ENCODE measurements around the gene BMP6. TPM values are rescaled to one million over a fixed set of nuclear protein-coding genes. Genes with fewer than 3 reads are reported as not detected.

The BMP6 gene
- total and polyA plus RNA-seq, 2 donors (not counting 3 experiments of a cell fraction or from before 2014, with no cell fraction given), result 221 to 276 TPM

DNA sequence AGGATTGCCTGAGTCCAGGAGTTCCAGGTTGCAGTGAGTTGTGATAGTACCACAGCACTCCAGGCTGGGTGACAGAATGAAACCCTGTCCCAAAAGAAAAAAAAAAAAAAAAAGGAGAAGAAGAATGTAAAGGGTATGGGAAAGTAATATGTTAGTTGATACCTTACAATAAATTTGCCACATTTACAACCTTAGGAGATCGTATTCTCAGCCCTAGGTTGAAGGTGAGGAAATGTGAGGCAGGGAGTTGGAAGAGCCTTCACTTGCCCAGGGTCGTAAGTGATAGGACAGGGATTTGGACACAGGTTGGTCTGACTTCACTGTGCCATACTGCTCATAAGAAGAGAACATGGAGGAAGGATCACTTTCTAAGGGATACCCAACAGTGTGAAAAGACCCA lies 68.6 kb downstream of the BMP6 start:
- peaks cover 20% of the 10 kb centered on the region for H4K20me1 ChIP-seq (replicated peaks; ENCODE audit: control insufficient read depth, extremely low read depth, insufficient read depth, low read length)
- DNase-seq (ENCODE audit: low read depth, low spot score) (no peak), FAIRE-seq (no peak)
- ChIA-PET CTCF (no interaction called here), POLR2A (no interaction called here)
- H2AFZ ChIP-seq (ENCODE audit: low read depth, low read length), result no peak overlapping the region
- dilution Hi-C loops (cut with MboI; ENCODE audit: extremely low pct_ligation_motif_present, low sequenced_read_pairs) (no loop called here), intact Hi-C loops (cut with micrococcal nuclease) (no loop called here)
- no peaks in the 10 kb centered on the region for H3K9me1 ChIP-seq (replicated peaks; ENCODE audit: control insufficient read depth, extremely low read depth, insufficient read depth, low read length)
- TF ChIP-seq MYC (IDR thresholded peaks at IDR 0.05; ENCODE audit: low read depth, low read length) (no peak), CTCF (IDR thresholded peaks at IDR 0.05; ENCODE audit: extremely low read depth in 1 of 2, insufficient read depth in 1 of 2, low read depth in 1 of 2, low read length in 2 of 2) (no peak), POLR2A (IDR thresholded peaks at IDR 0.05; ENCODE audit: low read depth, low read length) (no peak), GATA2 (IDR thresholded peaks at IDR 0.05; ENCODE audit: insufficient read depth, insufficient read length, low read depth, low read length) (no peak), JUN (IDR thresholded peaks at IDR 0.05; ENCODE audit: borderline replicate concordance, insufficient read depth, insufficient read length, low read depth) (no peak), POLR2AphosphoS5 (IDR thresholded peaks at IDR 0.05; ENCODE audit: insufficient read depth, low read depth, low read length) (no peak)
- H3K9ac ChIP-seq (replicated peaks; ENCODE audit: extremely low read depth, insufficient read depth, low read length), result no peak overlapping the region
- H3K4me2 ChIP-seq (ENCODE audit: insufficient read depth, low read length), result no peak overlapping the region
- H3K27ac ChIP-seq (ENCODE audit: insufficient read depth, low read depth, low read length), result no peak overlapping the region
- H3K79me2 ChIP-seq (ENCODE audit: control insufficient read depth, insufficient read depth, low read length), result peaks cover 100% of the 10 kb centered on the region
- H3K9me3 ChIP-seq (replicated peaks; ENCODE audit: control insufficient read depth, insufficient read depth, low read length), result no peaks in the 10 kb centered on the region
- no peaks in the 10 kb centered on the region for H3K27me3 ChIP-seq (ENCODE audit: control insufficient read depth in 2 of 2, insufficient read depth in 2 of 2, low read length in 2 of 2)
- no peak overlapping the region for H3K4me3 ChIP-seq (replicated peaks in 1 of 3; ENCODE audit: insufficient read depth in 1 of 3, low read depth in 1 of 3, low read length in 3 of 3)
- no TSS peak for BruUV-seq (replicated peaks)
- no peaks in the 10 kb centered on the region for H3K4me1 ChIP-seq (ENCODE audit: control insufficient read depth, extremely low read depth, insufficient read depth, low read length)
- peaks cover 12 to 18% of the 10 kb centered on the region in 2 experiments for H3K36me3 ChIP-seq (ENCODE audit: control insufficient read depth in 2 of 2, extremely low read depth in 1 of 2, insufficient read depth in 2 of 2, low read length in 2 of 2)

DNA sequence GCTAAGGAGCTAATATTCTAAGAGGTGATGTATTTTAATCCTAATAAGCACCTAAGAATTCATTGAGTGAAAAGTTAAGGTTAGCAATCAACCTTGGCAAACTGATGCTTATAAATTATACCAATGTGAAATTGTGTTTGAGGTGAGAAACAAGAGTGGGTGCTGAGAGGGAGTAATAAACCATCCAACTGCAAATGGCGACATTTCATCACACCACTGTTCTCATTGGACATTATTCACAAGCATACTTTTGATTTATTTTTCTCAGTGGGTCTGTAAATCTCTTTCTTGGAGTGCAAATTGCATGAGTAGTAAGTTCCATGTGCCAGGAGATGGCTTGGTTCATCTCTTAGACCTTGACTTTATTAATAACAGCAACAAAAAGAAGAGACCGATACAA lies 71.5 kb downstream of the BMP6 start:
- Histone ChIP-seq H3K4me2 (ENCODE audit: insufficient read depth, low read length) (no peak overlapping the region), H3K79me2 (ENCODE audit: control insufficient read depth, insufficient read depth, low read length) (peaks cover 100% of the 10 kb centered on the region), H3K27me3 (ENCODE audit: control insufficient read depth in 2 of 2, insufficient read depth in 2 of 2, low read length in 2 of 2) (no peaks in the 10 kb centered on the region), H2AFZ (ENCODE audit: low read depth, low read length) (no peak overlapping the region), H3K9ac (replicated peaks; ENCODE audit: extremely low read depth, insufficient read depth, low read length) (no peak overlapping the region), H3K4me3 (replicated peaks in 1 of 3; ENCODE audit: insufficient read depth in 1 of 3, low read depth in 1 of 3, low read length in 3 of 3) (no peak overlapping the region), H3K4me1 (ENCODE audit: control insufficient read depth, extremely low read depth, insufficient read depth, low read length) (peaks cover 7% of the 10 kb centered on the region), H3K27ac (ENCODE audit: insufficient read depth, low read depth, low read length) (no peak overlapping the region), H3K9me1 (replicated peaks; ENCODE audit: control insufficient read depth, extremely low read depth, insufficient read depth, low read length) (peaks cover 4% of the 10 kb centered on the region), H4K20me1 (replicated peaks; ENCODE audit: control insufficient read depth, extremely low read depth, insufficient read depth, low read length) (peaks cover 30% of the 10 kb centered on the region), H3K9me3 (replicated peaks; ENCODE audit: control insufficient read depth, insufficient read depth, low read length) (no peaks in the 10 kb centered on the region), H3K36me3 (ENCODE audit: control insufficient read depth in 2 of 2, extremely low read depth in 1 of 2, insufficient read depth in 2 of 2, low read length in 2 of 2) (peaks cover 15% of the 10 kb centered on the region in 2 experiments)
- POLR2A ChIA-PET, result no interaction called here
- no peak for DNase-seq (ENCODE audit: low read depth, low spot score)
- intact Hi-C loops (cut with micrococcal nuclease), result no loop called here
- dilution Hi-C loops (cut with MboI; ENCODE audit: extremely low pct_ligation_motif_present, low sequenced_read_pairs), result no loop called here
- CTCF ChIA-PET, result no interaction called here
- no peak for FAIRE-seq
- TF ChIP-seq EZH2 (IDR thresholded peaks at IDR 0.05; ENCODE audit: borderline replicate concordance, low read depth, low read length, severe bottlenecking) (no peak), GATA2 (IDR thresholded peaks at IDR 0.05; ENCODE audit: insufficient read depth, insufficient read length, low read depth, low read length) (no peak), MYC (IDR thresholded peaks at IDR 0.05; ENCODE audit: low read depth, low read length) (no peak), JUN (IDR thresholded peaks at IDR 0.05; ENCODE audit: borderline replicate concordance, insufficient read depth, insufficient read length, low read depth) (no peak), CTCF (IDR thresholded peaks at IDR 0.05; ENCODE audit: extremely low read depth in 1 of 2, insufficient read depth in 1 of 2, low read depth in 1 of 2, low read length in 2 of 2) (no peak), POLR2A (IDR thresholded peaks at IDR 0.05; ENCODE audit: low read depth, low read length) (no peak), FOS (IDR thresholded peaks at IDR 0.05; ENCODE audit: borderline replicate concordance, insufficient read depth, low read length) (no peak), POLR2AphosphoS5 (IDR thresholded peaks at IDR 0.05; ENCODE audit: insufficient read depth, low read depth, low read length) (no peak)
- TF ChIP-seq, protein P1, sequence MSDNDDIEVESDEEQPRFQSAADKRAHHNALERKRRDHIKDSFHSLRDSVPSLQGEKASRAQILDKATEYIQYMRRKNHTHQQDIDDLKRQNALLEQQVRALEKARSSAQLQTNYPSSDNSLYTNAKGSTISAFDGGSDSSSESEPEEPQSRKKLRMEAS (IDR thresholded peaks at IDR 0.05; ENCODE audit: insufficient read depth, insufficient read length), result no peak
- no TSS peak for BruUV-seq (replicated peaks)

Measured in endothelial cell of umbilical vein (primary cell).